ENCODE measurements around the gene LEP.

Gene LEP

GRCh38 chr7:128251337-128251736, 10.3 kb downstream of the LEP start:
- Histone ChIP-seq H3K27ac (ENCODE audit: low read length) (no peak overlapping the region), H3K9me3 (ENCODE audit: control insufficient read depth in 2 of 2, low read length in 2 of 2) (no peaks in the 10 kb centered on the region), H3K9ac (ENCODE audit: low read length in 2 of 2) (no peak overlapping the region), H3K36me3 (ENCODE audit: control insufficient read depth in 2 of 2, insufficient read depth in 2 of 2, low read length in 2 of 2) (no peaks in the 10 kb centered on the region), H3K4me1 (ENCODE audit: control insufficient read depth, insufficient read depth, low read length) (no peaks in the 10 kb centered on the region), H3K4me3 (ENCODE audit: low read length in 2 of 2) (no peak overlapping the region), H3K27me3 (ENCODE audit: control insufficient read depth in 1 of 2, insufficient read depth in 2 of 2, low read length in 2 of 2) (peaks cover 4 to 11% of the 10 kb centered on the region in 2 donors)

GRCh38 chr7:128253701-128254100, 12.6 kb downstream of the LEP start:
- Histone ChIP-seq H3K9ac (ENCODE audit: low read length in 2 of 2) (no peak overlapping the region), H3K9me3 (ENCODE audit: control insufficient read depth in 2 of 2, low read length in 2 of 2) (no peaks in the 10 kb centered on the region), H3K36me3 (ENCODE audit: control insufficient read depth in 2 of 2, insufficient read depth in 2 of 2, low read length in 2 of 2) (no peaks in the 10 kb centered on the region), H3K27me3 (ENCODE audit: control insufficient read depth in 1 of 2, insufficient read depth in 2 of 2, low read length in 2 of 2) (peaks cover 4 to 9% of the 10 kb centered on the region in 2 donors), H3K27ac (ENCODE audit: low read length) (no peak overlapping the region), H3K4me1 (ENCODE audit: control insufficient read depth, insufficient read depth, low read length) (no peaks in the 10 kb centered on the region), H3K4me3 (ENCODE audit: low read length in 2 of 2) (no peak overlapping the region)

GRCh38 chr7:128254470-128254869, 13.4 kb downstream of the LEP start:
- no peak overlapping the region for H3K4me3 ChIP-seq (ENCODE audit: low read length in 2 of 2)
- H3K27me3 ChIP-seq (ENCODE audit: control insufficient read depth in 1 of 2, insufficient read depth in 2 of 2, low read length in 2 of 2), result peaks cover 4 to 9% of the 10 kb centered on the region in 2 donors
- H3K9ac ChIP-seq (ENCODE audit: low read length in 2 of 2), result no peak overlapping the region
- no peak overlapping the region for H3K27ac ChIP-seq (ENCODE audit: low read length)
- no peaks in the 10 kb centered on the region for H3K9me3 ChIP-seq (ENCODE audit: control insufficient read depth in 2 of 2, low read length in 2 of 2)
- H3K4me1 ChIP-seq (ENCODE audit: control insufficient read depth, insufficient read depth, low read length), result no peaks in the 10 kb centered on the region
- H3K36me3 ChIP-seq (ENCODE audit: control insufficient read depth in 2 of 2, insufficient read depth in 2 of 2, low read length in 2 of 2), result no peaks in the 10 kb centered on the region

GRCh38 chr7:128255271-128255670, 14.2 kb downstream of the LEP start:
- H3K27ac ChIP-seq (ENCODE audit: low read length), result no peak overlapping the region
- H3K4me3 ChIP-seq (ENCODE audit: low read length in 2 of 2), result no peak overlapping the region
- no peaks in the 10 kb centered on the region for H3K4me1 ChIP-seq (ENCODE audit: control insufficient read depth, insufficient read depth, low read length)
- no peaks in the 10 kb centered on the region for H3K36me3 ChIP-seq (ENCODE audit: control insufficient read depth in 2 of 2, insufficient read depth in 2 of 2, low read length in 2 of 2)
- H3K9ac ChIP-seq (ENCODE audit: low read length in 2 of 2), result no peak overlapping the region
- H3K27me3 ChIP-seq (ENCODE audit: control insufficient read depth in 1 of 2, insufficient read depth in 2 of 2, low read length in 2 of 2), result peaks cover 4 to 7% of the 10 kb centered on the region in 2 donors
- H3K9me3 ChIP-seq (ENCODE audit: control insufficient read depth in 2 of 2, low read length in 2 of 2), result no peaks in the 10 kb centered on the region

GRCh38 chr7:128257458-128257857, 16.4 kb downstream of the LEP start:
- H3K4me1 ChIP-seq (ENCODE audit: control insufficient read depth, insufficient read depth, low read length), result no peaks in the 10 kb centered on the region
- H3K27ac ChIP-seq (ENCODE audit: low read length), result no peak overlapping the region
- H3K36me3 ChIP-seq (ENCODE audit: control insufficient read depth in 2 of 2, insufficient read depth in 2 of 2, low read length in 2 of 2), result no peaks in the 10 kb centered on the region
- H3K9me3 ChIP-seq (ENCODE audit: control insufficient read depth in 2 of 2, low read length in 2 of 2), result no peaks in the 10 kb centered on the region
- H3K9ac ChIP-seq (ENCODE audit: low read length in 2 of 2), result no peak overlapping the region
- H3K4me3 ChIP-seq (ENCODE audit: low read length in 2 of 2), result no peak overlapping the region
- H3K27me3 ChIP-seq (ENCODE audit: control insufficient read depth in 1 of 2, insufficient read depth in 2 of 2, low read length in 2 of 2), result peaks cover 0 to 4% of the 10 kb centered on the region in 2 donors

- H3K4me1 ChIP-seq (ENCODE audit: control insufficient read depth, insufficient read depth, low read length), result no peaks in the 10 kb centered on the region
- H3K4me3 ChIP-seq (ENCODE audit: low read length in 2 of 2), result no peak overlapping the region
- H3K27ac ChIP-seq (ENCODE audit: low read length), result no peak overlapping the region
- H3K36me3 ChIP-seq (ENCODE audit: control insufficient read depth in 2 of 2, insufficient read depth in 2 of 2, low read length in 2 of 2), result no peaks in the 10 kb centered on the region
- H3K9ac ChIP-seq (ENCODE audit: low read length in 2 of 2), result no peak overlapping the region
- H3K27me3 ChIP-seq (ENCODE audit: control insufficient read depth in 1 of 2, insufficient read depth in 2 of 2, low read length in 2 of 2), result no peaks in the 10 kb centered on the region
- no peaks in the 10 kb centered on the region for H3K9me3 ChIP-seq (ENCODE audit: control insufficient read depth in 2 of 2, low read length in 2 of 2)
Observed at GRCh38 chr7:128259131-128260061, 18.3 kb downstream of the LEP start.

DNA sequence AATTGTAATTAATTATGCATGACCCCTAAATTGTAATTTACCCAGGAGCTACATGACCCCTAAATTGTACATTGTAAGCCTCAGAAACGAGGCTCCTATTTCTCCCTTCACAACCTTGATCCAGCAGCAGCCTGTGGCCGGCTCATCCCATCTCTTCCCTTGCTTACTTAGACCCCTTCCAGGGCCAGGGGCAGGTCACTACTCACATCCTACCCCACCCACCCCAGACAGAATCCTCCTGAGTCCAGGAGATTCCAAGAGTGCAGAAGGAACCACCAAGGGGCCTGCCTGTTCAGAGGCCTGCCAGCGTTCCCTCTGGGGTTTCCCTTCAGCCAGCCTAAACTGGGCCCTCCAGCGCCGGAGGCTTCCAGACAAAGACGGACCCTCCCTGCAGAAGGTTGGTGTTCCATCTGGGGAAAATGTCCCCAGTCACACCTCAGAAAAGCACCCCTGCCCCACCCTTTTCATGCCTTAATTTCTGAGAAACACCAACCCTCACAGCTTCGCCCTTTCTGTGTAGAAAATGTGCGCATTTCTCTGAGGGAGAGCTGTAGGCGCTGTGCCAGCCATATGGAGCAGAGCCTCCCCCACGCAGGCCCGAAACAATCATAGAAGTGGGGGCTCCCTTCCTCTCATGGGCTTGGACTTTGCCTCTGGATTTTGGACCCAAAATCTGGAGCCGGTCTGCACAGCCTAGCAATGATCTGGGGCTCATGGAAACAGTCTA, 19.2 kb downstream of the LEP start:
- Histone ChIP-seq H3K4me1 (ENCODE audit: control insufficient read depth, insufficient read depth, low read length) (no peaks in the 10 kb centered on the region), H3K9ac (ENCODE audit: low read length in 2 of 2) (no peak overlapping the region), H3K9me3 (ENCODE audit: control insufficient read depth in 2 of 2, low read length in 2 of 2) (no peaks in the 10 kb centered on the region), H3K4me3 (ENCODE audit: low read length in 2 of 2) (no peak overlapping the region), H3K27me3 (ENCODE audit: control insufficient read depth in 1 of 2, insufficient read depth in 2 of 2, low read length in 2 of 2) (peaks cover 0 to 2% of the 10 kb centered on the region in 2 donors), H3K27ac (ENCODE audit: low read length) (no peak overlapping the region), H3K36me3 (ENCODE audit: control insufficient read depth in 2 of 2, insufficient read depth in 2 of 2, low read length in 2 of 2) (no peaks in the 10 kb centered on the region)

GRCh38 chr7:128262273-128263028, 21.4 kb downstream of the LEP start:
- Histone ChIP-seq H3K27ac (ENCODE audit: low read length) (no peak overlapping the region), H3K4me3 (ENCODE audit: low read length in 2 of 2) (no peak overlapping the region), H3K36me3 (ENCODE audit: control insufficient read depth in 2 of 2, insufficient read depth in 2 of 2, low read length in 2 of 2) (no peaks in the 10 kb centered on the region), H3K27me3 (ENCODE audit: control insufficient read depth in 1 of 2, insufficient read depth in 2 of 2, low read length in 2 of 2) (peaks cover 0 to 7% of the 10 kb centered on the region in 2 donors), H3K9me3 (ENCODE audit: control insufficient read depth in 2 of 2, low read length in 2 of 2) (no peaks in the 10 kb centered on the region), H3K4me1 (ENCODE audit: control insufficient read depth, insufficient read depth, low read length) (peaks cover 10% of the 10 kb centered on the region), H3K9ac (ENCODE audit: low read length in 2 of 2) (no peak overlapping the region)

- Histone ChIP-seq H3K4me1 (ENCODE audit: control insufficient read depth, insufficient read depth, low read length) (peaks cover 11% of the 10 kb centered on the region), H3K9ac (ENCODE audit: low read length in 2 of 2) (no peak overlapping the region)
Observed at GRCh38 chr7:128263420-128263819, 22.3 kb downstream of the LEP start.

DNA sequence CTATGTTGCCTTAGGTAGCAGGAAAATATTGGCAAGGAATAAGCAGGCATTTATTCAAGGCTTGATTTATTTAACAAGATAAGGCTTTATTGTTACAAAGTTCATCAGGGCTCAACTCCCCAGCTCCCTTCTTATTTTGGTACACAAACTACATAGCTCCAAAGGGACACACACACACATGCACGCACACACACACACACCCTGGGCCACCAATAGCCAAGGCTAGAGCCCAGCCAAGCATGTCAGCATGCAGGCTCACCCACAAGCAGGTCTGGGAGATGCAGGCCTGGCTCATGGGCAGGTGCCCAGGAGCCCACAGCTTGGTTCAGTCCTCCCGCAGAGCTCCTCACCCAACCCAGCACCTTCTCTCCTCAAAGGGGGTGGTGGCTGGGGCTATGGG, 23.4 kb downstream of the LEP start:
- Histone ChIP-seq H3K4me3 (ENCODE audit: low read length in 2 of 2) (no peak overlapping the region), H3K4me1 (ENCODE audit: control insufficient read depth, insufficient read depth, low read length) (peaks cover 11% of the 10 kb centered on the region), H3K27me3 (ENCODE audit: control insufficient read depth in 1 of 2, insufficient read depth in 2 of 2, low read length in 2 of 2) (peaks cover 0 to 11% of the 10 kb centered on the region in 2 donors), H3K9me3 (ENCODE audit: control insufficient read depth in 2 of 2, low read length in 2 of 2) (no peaks in the 10 kb centered on the region), H3K36me3 (ENCODE audit: control insufficient read depth in 2 of 2, insufficient read depth in 2 of 2, low read length in 2 of 2) (no peaks in the 10 kb centered on the region), H3K9ac (ENCODE audit: low read length in 2 of 2) (no peak overlapping the region), H3K27ac (ENCODE audit: low read length) (no peak overlapping the region)

More at GRCh38 chr7:128263420-128263819, 22.3 kb downstream of the LEP start:
- H3K36me3 ChIP-seq (ENCODE audit: control insufficient read depth in 2 of 2, insufficient read depth in 2 of 2, low read length in 2 of 2), result no peaks in the 10 kb centered on the region
- H3K27ac ChIP-seq (ENCODE audit: low read length), result no peak overlapping the region
- no peak overlapping the region for H3K4me3 ChIP-seq (ENCODE audit: low read length in 2 of 2)
- H3K9me3 ChIP-seq (ENCODE audit: control insufficient read depth in 2 of 2, low read length in 2 of 2), result no peaks in the 10 kb centered on the region
- H3K27me3 ChIP-seq (ENCODE audit: control insufficient read depth in 1 of 2, insufficient read depth in 2 of 2, low read length in 2 of 2), result peaks cover 0 to 9% of the 10 kb centered on the region in 2 donors
